ENCODE measurements around the gene XYLT1.

DNA sequence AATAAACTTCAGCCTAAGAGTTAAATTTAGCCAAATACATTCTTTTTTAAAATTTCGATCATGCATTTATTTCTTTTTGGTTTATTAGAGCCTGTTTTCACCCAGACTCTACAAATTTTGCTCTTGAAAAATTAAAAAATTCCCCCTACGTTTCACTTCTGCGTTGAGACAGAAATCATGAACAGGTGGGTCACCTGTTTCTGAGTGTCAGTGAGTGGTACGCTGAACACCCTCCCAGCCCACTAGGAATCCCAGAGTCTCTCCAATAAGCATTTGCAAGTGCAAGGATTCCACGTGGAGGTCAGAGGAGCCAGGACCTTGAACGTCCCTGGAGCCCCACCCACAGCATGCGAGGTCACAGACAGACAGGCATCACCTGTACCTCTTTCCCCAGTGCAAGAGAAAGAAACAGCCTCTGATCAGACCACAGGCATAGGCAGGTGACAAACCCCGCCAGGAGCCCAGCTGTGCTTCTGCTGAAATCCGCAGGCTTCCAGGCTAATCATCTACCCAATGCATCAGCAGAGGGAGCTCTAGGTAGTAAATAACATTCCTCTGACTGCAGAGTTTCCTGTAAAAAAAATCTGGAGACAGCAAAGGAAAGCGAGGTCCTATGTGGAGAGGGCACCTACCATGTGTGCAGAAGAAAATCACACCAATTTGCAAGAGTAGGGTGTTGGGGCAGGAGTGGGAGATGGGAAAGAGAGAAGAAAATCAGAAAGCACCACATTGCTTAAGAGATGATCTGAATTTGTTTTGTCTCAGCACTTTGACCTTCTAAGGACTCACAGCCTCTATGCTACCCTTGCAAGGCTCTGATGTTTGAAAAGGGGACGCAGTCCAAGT lies 5.9 kb upstream of the XYLT1 start:
- TF ChIP-seq ELF4 (IDR thresholded peaks at IDR 0.05), result no peak
- TF ChIP-seq SP1 (IDR thresholded peaks at IDR 0.05), result no peak
- TF ChIP-seq FOXA1 (IDR thresholded peaks at IDR 0.05), result no peak
- no peak for TF ChIP-seq L3MBTL2 (conservative IDR thresholded peaks at IDR 0.05)
- no peak for TF ChIP-seq SUZ12 (IDR thresholded peaks at IDR 0.05)
